ENCODE measurements around the gene DAB1. TPM values are rescaled to one million over a fixed set of nuclear protein-coding genes. Genes with fewer than 3 reads are reported as not detected.

Gene DAB1
- total RNA-seq, 4 donors from 2014 or later = under 0.01 to 5.9 (median 0.61) TPM

- DNase-seq = no peak
- no peaks in the 10 kb centered on the region for H3K9me3 ChIP-seq
- intact Hi-C loops (cut with DNase I; ENCODE audit: low total_unique reads) = no loop called here
- no peaks in the 10 kb centered on the region for H3K36me3 ChIP-seq
- TF ChIP-seq, protein P1, sequence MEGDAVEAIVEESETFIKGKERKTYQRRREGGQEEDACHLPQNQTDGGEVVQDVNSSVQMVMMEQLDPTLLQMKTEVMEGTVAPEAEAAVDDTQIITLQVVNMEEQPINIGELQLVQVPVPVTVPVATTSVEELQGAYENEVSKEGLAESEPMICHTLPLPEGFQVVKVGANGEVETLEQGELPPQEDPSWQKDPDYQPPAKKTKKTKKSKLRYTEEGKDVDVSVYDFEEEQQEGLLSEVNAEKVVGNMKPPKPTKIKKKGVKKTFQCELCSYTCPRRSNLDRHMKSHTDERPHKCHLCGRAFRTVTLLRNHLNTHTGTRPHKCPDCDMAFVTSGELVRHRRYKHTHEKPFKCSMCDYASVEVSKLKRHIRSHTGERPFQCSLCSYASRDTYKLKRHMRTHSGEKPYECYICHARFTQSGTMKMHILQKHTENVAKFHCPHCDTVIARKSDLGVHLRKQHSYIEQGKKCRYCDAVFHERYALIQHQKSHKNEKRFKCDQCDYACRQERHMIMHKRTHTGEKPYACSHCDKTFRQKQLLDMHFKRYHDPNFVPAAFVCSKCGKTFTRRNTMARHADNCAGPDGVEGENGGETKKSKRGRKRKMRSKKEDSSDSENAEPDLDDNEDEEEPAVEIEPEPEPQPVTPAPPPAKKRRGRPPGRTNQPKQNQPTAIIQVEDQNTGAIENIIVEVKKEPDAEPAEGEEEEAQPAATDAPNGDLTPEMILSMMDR (IDR thresholded peaks at IDR 0.05) = no peak
- TF ChIP-seq POLR2A (IDR thresholded peaks at IDR 0.05) = no peak
- no peak overlapping the region for H3K4me3 ChIP-seq
- H3K27me3 ChIP-seq = no peaks in the 10 kb centered on the region
- H3K27ac ChIP-seq = no peak overlapping the region
- no peaks in the 10 kb centered on the region for H3K4me1 ChIP-seq
Measured at GRCh38 chr1:57467830-57468229, 44.0 kb upstream of the DAB1 start.

DNA sequence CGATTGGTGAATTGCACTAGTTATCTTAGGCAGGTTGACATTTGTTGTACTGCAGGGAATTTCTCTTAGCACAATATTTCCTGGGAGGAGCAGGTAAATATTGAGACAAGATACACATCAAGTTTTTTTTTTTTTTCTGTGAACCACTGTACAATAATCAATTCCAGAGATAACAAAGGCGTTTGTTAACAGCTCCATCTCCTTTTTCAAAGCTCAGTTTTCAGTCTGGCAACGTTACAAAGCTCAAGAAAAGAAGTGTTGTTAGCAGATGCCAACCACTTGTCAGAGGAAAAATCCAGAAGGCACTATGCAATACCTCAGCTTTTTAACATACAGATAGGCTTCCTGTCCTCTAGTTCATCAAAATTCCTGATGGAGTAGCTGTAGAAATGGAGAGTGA, 40.9 kb upstream of the DAB1 start:
- Histone ChIP-seq H3K4me1 (no peaks in the 10 kb centered on the region), H3K4me3 (no peak overlapping the region), H3K27ac (no peak overlapping the region), H3K27me3 (no peaks in the 10 kb centered on the region), H3K36me3 (no peaks in the 10 kb centered on the region), H3K9me3 (no peaks in the 10 kb centered on the region)
- DNase-seq = no peak
- no peak for TF ChIP-seq POLR2A (IDR thresholded peaks at IDR 0.05)
- TF ChIP-seq, protein P1 (IDR thresholded peaks at IDR 0.05) = no peak
- intact Hi-C loops (cut with DNase I; ENCODE audit: low total_unique reads) = no loop called here

GRCh38 chr1:57463343-57463742, 39.5 kb upstream of the DAB1 start:
- no peak for DNase-seq
- Histone ChIP-seq H3K36me3 (no peaks in the 10 kb centered on the region), H3K4me1 (no peaks in the 10 kb centered on the region), H3K9me3 (peaks cover 0 to 2% of the 10 kb centered on the region in 2 donors), H3K27me3 (no peaks in the 10 kb centered on the region), H3K27ac (no peak overlapping the region), H3K4me3 (no peak overlapping the region)
- intact Hi-C loops (cut with DNase I; ENCODE audit: low total_unique reads) = no loop called here
- TF ChIP-seq POLR2A (IDR thresholded peaks at IDR 0.05) = no peak

- Histone ChIP-seq H3K9me3 (peaks cover 0 to 2% of the 10 kb centered on the region in 2 donors), H3K4me3 (no peak overlapping the region), H3K36me3 (no peaks in the 10 kb centered on the region), H3K27ac (no peak overlapping the region), H3K4me1 (no peaks in the 10 kb centered on the region), H3K27me3 (no peaks in the 10 kb centered on the region)
- intact Hi-C loops (cut with DNase I; ENCODE audit: low total_unique reads) = no loop called here
- TF ChIP-seq, protein P1 (IDR thresholded peaks at IDR 0.05) = no peak
- no peak for TF ChIP-seq POLR2A (IDR thresholded peaks at IDR 0.05)
- DNase-seq = no peak
Measured at GRCh38 chr1:57461405-57461804, 37.5 kb upstream of the DAB1 start.

DNA sequence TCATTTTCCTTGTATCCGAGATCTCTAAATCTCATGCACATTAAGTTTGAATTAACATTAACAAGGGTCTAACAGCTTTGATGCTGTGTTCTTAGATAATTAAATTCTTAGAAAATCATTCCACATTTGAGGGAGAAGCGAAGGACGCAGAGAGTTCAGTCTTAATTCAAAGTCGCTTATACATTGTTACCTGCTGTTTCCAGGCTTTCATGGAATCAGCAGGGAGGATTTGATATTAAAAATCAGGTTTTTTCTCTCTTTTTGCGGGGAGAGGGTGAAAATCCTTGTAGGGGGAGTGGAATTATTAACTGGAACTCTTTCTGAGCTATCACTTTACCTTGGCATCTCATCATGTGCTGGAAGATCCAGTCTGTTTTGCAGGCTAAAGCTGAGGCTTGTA, 27.7 kb upstream of the DAB1 start:
- intact Hi-C loops (cut with DNase I; ENCODE audit: low total_unique reads) = no loop called here
- no peak overlapping the region for H3K27ac ChIP-seq
- H3K9me3 ChIP-seq = no peaks in the 10 kb centered on the region
- no peaks in the 10 kb centered on the region for H3K27me3 ChIP-seq
- TF ChIP-seq, protein P1 (IDR thresholded peaks at IDR 0.05) = no peak
- TF ChIP-seq POLR2A (IDR thresholded peaks at IDR 0.05) = no peak
- H3K4me3 ChIP-seq = no peak overlapping the region
- no peaks in the 10 kb centered on the region for H3K4me1 ChIP-seq
- H3K36me3 ChIP-seq = no peaks in the 10 kb centered on the region
- DNase-seq = no peak

- TF ChIP-seq, protein P1 (IDR thresholded peaks at IDR 0.05) = no peak
- no peak for TF ChIP-seq POLR2A (IDR thresholded peaks at IDR 0.05)
- Histone ChIP-seq H3K27ac (no peak overlapping the region), H3K9me3 (no peaks in the 10 kb centered on the region), H3K27me3 (no peaks in the 10 kb centered on the region), H3K4me3 (no peak overlapping the region), H3K36me3 (no peaks in the 10 kb centered on the region), H3K4me1 (no peaks in the 10 kb centered on the region)
- intact Hi-C loops (cut with DNase I; ENCODE audit: low total_unique reads) = no loop called here
- DNase-seq = no peak
Measured at GRCh38 chr1:57450981-57451380, 27.1 kb upstream of the DAB1 start.
